Heart right ventricle (tissue), 16 donors: ENCODE measurements around the gene ZDHHC11. TPM values are rescaled to one million over a fixed set of nuclear protein-coding genes. Genes with fewer than 3 reads are reported as not detected.

ENCODE experiments used
- ATAC-seq, 8 donors: fragments of 200-7000 bp; cut with Tn5 transposase; one replicate each; pipeline ENCODE4 v1.9.1; 2020; ENCODE audit warnings: mild to moderate bottlenecking in 8 of 8, moderate library complexity in 8 of 8, moderate number of reproducible peaks in 1 of 8
- DNase-seq, 2 donors: peaks; one replicate each; pipeline ENCODE4 v3.0.0-alpha.2; 2020
- H3K27ac ChIP-seq, 10 donors: fragments of 200-600 bp; sonication (generic) in 2 of 10; one replicate each; pipeline versions ENCODE4 v1.5.0 to v1.8.0; 2020 to 2022; ENCODE audit warnings: mild to moderate bottlenecking in 3 of 10
- H3K27me3 ChIP-seq, 7 donors: fragments of 200-600 bp; one replicate each; pipeline ENCODE4 v1.8.0; 2021 to 2022; ENCODE audit warnings: mild to moderate bottlenecking in 2 of 7
- H3K36me3 ChIP-seq, 9 donors: fragments of 200-600 bp; sonication (generic) in 1 of 9; one replicate each; pipeline versions ENCODE4 v1.5.0 to v1.8.0; 2020 to 2022; ENCODE audit warnings: mild to moderate bottlenecking in 2 of 9
- H3K4me1 ChIP-seq, 9 donors: fragments of 200-600 bp; sonication (generic) in 1 of 9; one replicate each; pipeline versions ENCODE4 v1.5.0 to v1.8.0; 2020 to 2022; ENCODE audit warnings: mild to moderate bottlenecking in 4 of 9
- H3K4me3 ChIP-seq, 10 donors: fragments of 200-600 bp; sonication (generic) in 2 of 10; one replicate each; pipeline versions ENCODE4 v1.5.0 to v1.8.0; 2020 to 2022; ENCODE audit warnings: mild to moderate bottlenecking in 7 of 10, moderate library complexity in 2 of 10
- H3K9me3 ChIP-seq, 11 donors: fragments of 200-600 bp in 10 of 11; sonication (generic) in 2 of 11; one replicate each; pipeline versions ENCODE4 v1.5.0 to v1.8.0; 2013 to 2022; ENCODE audit warnings: mild to moderate bottlenecking in 2 of 11, control low read depth in 1 of 11, moderate library complexity in 1 of 11
- WGBS, 2 donors: extraction: QIAGEN DNeasy Blood & Tissue Kit; methylation state at CpG; one replicate each; pipeline ENCODE4 v1.1.7; 2013; ENCODE audit warnings: inconsistent platforms in 1 of 2; 5-methylcytosine and 5-hydroxymethylcytosine counted together
- intact Hi-C, 10 donors: fragments of 100-400 bp; cut with DNase I; formaldehyde crosslinking; loops; one replicate each; pipeline versions ENCODE4 v1.11.1 to v1.14.2; 2022
- polyA plus RNA-seq, 2 donors: library from polyadenylated mRNA; stranded (reverse); fragments of 200-250 nt; gene quantifications; one replicate each; pipeline ENCODE4 v1.2.3, GENCODE V29; 2013
- total RNA-seq, 10 donors: library from RNA; stranded (reverse); fragmentation: NEBNext Ultra II Directional in 3 of 10; extraction: Animal tissue kit (Norgen Biotek cat#: 25700) in 3 of 10; gene quantifications; one replicate each; pipeline versions ENCODE4 v1.2.1 to v1.2.4, GENCODE V29; 2021 to 2023
- TF ChIP-seq, protein P1 (sequence below), 9 donors: fragments of 200-600 bp; sonication (generic) in 2 of 9; IDR thresholded peaks; one replicate each; pipeline versions ENCODE4 v1.5.0 to v1.8.0; 2021 to 2022; ENCODE audit warnings: antibody characterized with exemption in 9 of 9, mild to moderate bottlenecking in 5 of 9, moderate library complexity in 1 of 9
- donor health status: Arrhythmogenic right ventricular cardiomyopathy.
- donor health status: ischemic (EF 13 %, LVEDD 7.1; RV severe dilation, severe dysfunction).
- donor health status: healthy with polysubstance abuse.
- donor health status: DM: no; HTN: yes; CAD: no.
- donor health status: DM: no; HTN: no; CAD: no.
- donor health status: ischemic (EF 25% LVEDD 6.9; RV normal size, moderate dysfunction).
- donor health status: ischemic (EF 25% LVEDD 5.7; RV mildly dilated, moderate dysfunction).
- donor health status: healthy.
- donor health status: DM: yes; HTN: yes; CAD: no.
- donor health status: Ischemic cardiomyopathy.
- donor health status: ischemic (EF 35%, LVEDD 5.7; RV mildly dilated, moderate dysfunction).
- donor health status: nonischemic (EF 11% LVEDD 7.7; RV severe dilation, severe dysfunction).
- donor health status: DM: yes; HTN: yes; CAD: no.
- donor health status: PGD.
- donor health status: ischemic (EF 29% LVEDD 5.4; RV normal size, mild dysfunction).
- donor health status: nonischemic (EF 23%, LVEDD 6.1; RV moderate dilation, normal function).

ZDHHC11 gene
- total and polyA plus RNA-seq, 12 donors: 7.8 to 54.7 (median 21.1) TPM

GRCh38 chr5:852431-853401, 1.9 kb upstream of the ZDHHC11 start:
- Histone ChIP-seq H3K4me1 (peaks cover 0 to 6% (median 0%) of the 10 kb centered on the region in 9 donors), H3K9me3 (no peaks in the 10 kb centered on the region), H3K27me3 (peaks cover 0 to 20% (median 11%) of the 10 kb centered on the region in 7 donors), H3K27ac (no peak overlapping the region), H3K4me3 (no peak overlapping the region), H3K36me3 (no peaks in the 10 kb centered on the region)
- intact Hi-C loops: no loop called here
- ATAC-seq (no peak), DNase-seq (peak in 1 of 2 donors; percentile 9)
- TF ChIP-seq, protein P1, sequence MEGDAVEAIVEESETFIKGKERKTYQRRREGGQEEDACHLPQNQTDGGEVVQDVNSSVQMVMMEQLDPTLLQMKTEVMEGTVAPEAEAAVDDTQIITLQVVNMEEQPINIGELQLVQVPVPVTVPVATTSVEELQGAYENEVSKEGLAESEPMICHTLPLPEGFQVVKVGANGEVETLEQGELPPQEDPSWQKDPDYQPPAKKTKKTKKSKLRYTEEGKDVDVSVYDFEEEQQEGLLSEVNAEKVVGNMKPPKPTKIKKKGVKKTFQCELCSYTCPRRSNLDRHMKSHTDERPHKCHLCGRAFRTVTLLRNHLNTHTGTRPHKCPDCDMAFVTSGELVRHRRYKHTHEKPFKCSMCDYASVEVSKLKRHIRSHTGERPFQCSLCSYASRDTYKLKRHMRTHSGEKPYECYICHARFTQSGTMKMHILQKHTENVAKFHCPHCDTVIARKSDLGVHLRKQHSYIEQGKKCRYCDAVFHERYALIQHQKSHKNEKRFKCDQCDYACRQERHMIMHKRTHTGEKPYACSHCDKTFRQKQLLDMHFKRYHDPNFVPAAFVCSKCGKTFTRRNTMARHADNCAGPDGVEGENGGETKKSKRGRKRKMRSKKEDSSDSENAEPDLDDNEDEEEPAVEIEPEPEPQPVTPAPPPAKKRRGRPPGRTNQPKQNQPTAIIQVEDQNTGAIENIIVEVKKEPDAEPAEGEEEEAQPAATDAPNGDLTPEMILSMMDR (IDR thresholded peaks at IDR 0.05): no peak
- WGBS, 2 donors: 92 to 93% methylated on average over 55 of the region's 55 CpGs

- Histone ChIP-seq H3K4me1 (peaks cover 0 to 6% (median 0%) of the 10 kb centered on the region in 9 donors), H3K27me3 (peaks cover 0 to 20% (median 11%) of the 10 kb centered on the region in 7 donors), H3K9me3 (no peaks in the 10 kb centered on the region), H3K36me3 (no peaks in the 10 kb centered on the region), H3K27ac (no peak overlapping the region), H3K4me3 (no peak overlapping the region)
- 63 to 64% methylated on average over 5 of the region's 5 CpGs for WGBS, 2 donors
- TF ChIP-seq, protein P1 (IDR thresholded peaks at IDR 0.05): no peak
- no peak for ATAC-seq
- no peak for DNase-seq
- intact Hi-C loops: no loop called here
These were observed 1.2 kb upstream of the ZDHHC11 start for GRCh38 chr5:852018-852417.

- DNase-seq (peak in 1 of 2 donors; percentile 3), ATAC-seq (no peak)
- TF ChIP-seq, protein P1 (IDR thresholded peaks at IDR 0.05): no peak
- no peaks in the 10 kb centered on the region for H3K36me3 ChIP-seq
- intact Hi-C loops: no loop called here
- 84% methylated on average over 16 of the region's 16 CpGs for WGBS, 2 donors
- H3K9me3 ChIP-seq: no peaks in the 10 kb centered on the region
- no peak overlapping the region for H3K4me3 ChIP-seq
- peaks cover 0 to 6% (median 0%) of the 10 kb centered on the region in 9 donors for H3K4me1 ChIP-seq
- no peak overlapping the region for H3K27ac ChIP-seq
- peaks cover 0 to 20% (median 11%) of the 10 kb centered on the region in 7 donors for H3K27me3 ChIP-seq
These were observed 767 bp upstream of the ZDHHC11 start for GRCh38 chr5:851553-851952.

DNA sequence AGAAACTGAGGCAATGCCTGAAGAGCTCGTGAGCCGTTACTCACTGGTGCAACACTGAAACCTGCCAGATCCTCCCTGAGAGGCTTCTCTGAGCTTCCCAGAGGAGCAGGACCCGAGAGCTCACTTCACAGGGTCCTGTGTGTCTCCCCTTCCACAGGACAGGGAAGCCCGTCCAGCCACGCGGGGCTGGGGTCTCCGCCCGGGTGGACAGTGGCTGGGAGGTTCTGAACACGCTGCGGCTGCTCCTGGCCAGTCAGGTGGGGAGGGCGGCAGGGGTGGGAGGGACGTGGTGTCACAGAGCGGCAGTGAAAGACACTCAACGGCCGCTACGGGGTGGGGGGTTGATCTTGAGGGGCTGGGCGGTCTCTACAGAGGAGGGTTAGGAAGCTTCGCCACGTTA, 290 bp upstream of the ZDHHC11 start:
- TF ChIP-seq, protein P1 (IDR thresholded peaks at IDR 0.05): no peak
- Histone ChIP-seq H3K27me3 (peaks cover 0 to 20% (median 11%) of the 10 kb centered on the region in 7 donors), H3K4me1 (peaks cover 0 to 6% (median 0%) of the 10 kb centered on the region in 9 donors), H3K4me3 (no peak overlapping the region), H3K36me3 (no peaks in the 10 kb centered on the region), H3K27ac (no peak overlapping the region), H3K9me3 (no peaks in the 10 kb centered on the region)
- intact Hi-C loops: no loop called here
- no peak for ATAC-seq
- WGBS, 2 donors: 65 to 74% methylated on average over 19 of the region's 19 CpGs
- DNase-seq: peak in 1 of 2 donors; percentile 10
